Ramos (cell line): ENCODE data around the gene CDC25A.
"Not testable (repeated sequence)": the region's sequence is repeated elsewhere in the genome, so short reads cannot be mapped to it uniquely, and the experiment has no call there.

Experiments
- in situ Hi-C: fragments of 300-500 bp; cut with MboI; formaldehyde crosslinking; loops from one replicate; pipeline ENCODE4 v1.14.3; 2022; ENCODE audit warnings: low sequenced_read_pairs; ENCODE audit not compliant: unreplicated experiment

Gene CDC25A

GRCh38 chr3:48112813-48113212 lies 75.4 kb downstream of the CDC25A start:
- in situ Hi-C loops: no loop called here

DNA sequence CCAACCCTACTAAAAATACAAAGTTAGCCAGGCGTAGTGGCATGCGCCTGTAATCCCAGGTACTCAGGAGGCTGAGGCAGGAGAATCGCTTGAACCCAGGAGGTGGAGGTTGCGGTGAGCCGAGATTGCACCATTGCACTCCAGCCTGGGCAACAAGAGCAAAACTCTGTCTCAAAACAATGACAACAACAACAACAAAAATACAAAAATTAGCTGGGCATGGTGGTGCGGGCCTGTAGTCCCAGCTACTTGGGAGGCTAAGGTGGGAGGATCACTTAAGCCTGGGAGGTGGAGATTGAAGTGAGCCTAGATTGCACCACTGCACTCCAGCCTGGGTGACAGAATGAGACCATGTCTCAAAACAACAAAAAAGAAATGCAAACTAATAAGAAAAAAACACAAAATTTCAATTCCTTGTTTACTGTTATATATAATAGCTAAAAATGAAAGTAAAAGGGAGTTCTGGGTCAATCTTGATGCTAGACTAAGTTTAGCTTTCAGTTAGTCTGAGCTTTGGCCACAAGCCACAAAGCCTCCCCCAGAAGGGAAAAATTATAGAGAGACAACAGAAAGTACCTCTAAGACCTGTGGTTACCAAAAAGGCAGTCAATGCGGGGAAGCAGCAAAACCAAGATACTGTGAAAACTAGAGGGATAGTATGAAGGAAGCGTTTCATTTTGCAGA lies 76.0 kb downstream of the CDC25A start:
- in situ Hi-C loops: not testable (repeated sequence)

DNA sequence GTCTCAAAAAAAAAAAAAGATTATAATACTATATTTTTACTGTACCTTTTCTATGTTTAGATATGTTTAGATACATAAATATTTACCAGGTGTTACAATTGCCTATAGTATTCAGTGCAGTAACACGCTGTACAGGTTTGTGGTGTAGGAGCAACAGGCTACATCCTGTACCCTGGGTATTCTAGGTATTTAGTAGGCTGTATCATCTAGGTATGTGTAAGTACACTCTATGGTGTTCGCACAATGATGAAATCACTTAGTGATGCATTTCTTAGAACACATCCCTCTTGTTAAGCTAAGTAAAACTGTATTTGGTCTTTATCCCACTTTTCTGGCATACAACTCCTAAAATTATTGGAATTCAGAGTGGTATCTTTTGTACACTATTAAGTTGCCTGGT lies 77.8 kb downstream of the CDC25A start:
- in situ Hi-C loops: no loop called here

DNA sequence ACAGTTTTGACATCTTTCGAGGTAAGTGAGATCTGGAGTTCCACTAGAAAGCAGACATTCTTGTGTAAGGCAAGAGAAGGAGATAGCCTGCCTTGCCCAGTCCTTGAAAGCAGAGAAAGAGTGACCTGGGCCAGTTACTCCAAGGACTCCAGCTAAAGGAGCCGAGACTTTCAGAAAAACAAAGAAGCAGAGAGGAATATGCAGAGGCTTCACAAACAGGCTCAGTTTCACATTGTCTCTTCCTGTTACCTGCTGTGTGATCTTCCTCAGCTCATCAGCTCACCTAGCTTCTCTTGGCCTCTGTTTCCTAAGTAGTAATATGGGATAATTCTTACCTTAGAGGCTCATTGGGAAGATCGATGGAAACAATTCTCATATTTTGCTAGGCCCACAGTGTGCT lies 81.0 kb downstream of the CDC25A start:
- in situ Hi-C loops: no loop called here
